Nephron progenitor cell (in vitro differentiated cells): ENCODE data around the gene ZNF831.
A peak's percentile ranks its signal among the peaks of the same experiment; 100 is the strongest.

Experiments used
- DNase-seq: peaks from one replicate; pipeline ENCODE4 v3.0.0; 2021
- H3K27ac Mint-ChIP-seq: 2 replicates; pipeline ENCODE4 v1.8.0; 2021; ENCODE audit warnings: mild to moderate bottlenecking, moderate library complexity, mixed read lengths
- H3K27me3 Mint-ChIP-seq: 2 replicates; pipeline ENCODE4 v1.8.0; 2021; ENCODE audit warnings: mild to moderate bottlenecking, low read depth, mixed read lengths; ENCODE audit not compliant: poor library complexity
- H3K36me3 Mint-ChIP-seq: 2 replicates; pipeline ENCODE4 v1.8.0; 2021; ENCODE audit warnings: low read depth, mixed read lengths
- H3K4me1 Mint-ChIP-seq: 2 replicates; pipeline ENCODE4 v1.8.0; 2021; ENCODE audit warnings: mixed read lengths
- H3K4me3 Mint-ChIP-seq: 2 replicates; pipeline ENCODE4 v1.8.0; 2021; ENCODE audit warnings: mild to moderate bottlenecking, moderate library complexity, mixed read lengths
- H3K9me3 Mint-ChIP-seq: 2 replicates; pipeline ENCODE4 v1.8.0; 2021; ENCODE audit warnings: mild to moderate bottlenecking, moderate library complexity, mixed read lengths
- TF ChIP-seq, protein P1 (sequence below): fragments of 200-600 bp; sonication (generic); IDR thresholded peaks from 2 replicates; pipeline ENCODE4 v1.5.0; 2021; ENCODE audit warnings: antibody characterized with exemption

ZNF831 gene

DNA sequence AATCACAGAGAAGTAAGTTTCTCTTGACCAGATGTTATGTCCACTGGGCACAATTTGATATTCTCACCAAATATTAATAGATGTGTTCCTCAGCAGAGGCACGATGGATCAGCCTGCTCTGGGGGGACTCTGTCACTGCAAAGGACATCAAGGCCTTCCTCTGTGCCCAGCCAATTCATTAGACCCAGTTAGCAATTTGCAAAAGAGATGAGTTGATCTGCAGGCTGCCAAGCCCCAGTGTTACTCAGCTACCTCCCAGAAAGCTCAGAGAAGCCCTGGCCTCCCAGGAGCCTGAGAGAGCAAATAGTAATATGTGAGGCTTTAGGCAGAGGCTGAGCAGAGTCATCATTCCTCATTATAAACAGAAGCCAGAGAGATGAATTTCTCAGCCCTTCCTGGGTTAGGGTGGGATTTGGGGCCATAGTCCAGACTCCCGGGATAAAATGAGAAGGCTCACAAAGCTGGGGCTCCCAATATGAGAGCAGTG is 54.2 kb downstream of the ZNF831 start:
- Mint-ChIP-seq H3K9me3 (no peaks in the 10 kb centered on the region), H3K4me3 (no peak overlapping the region), H3K4me1 (peaks cover 89% of the 10 kb centered on the region), H3K36me3 (no peaks in the 10 kb centered on the region), H3K27me3 (peaks cover 15% of the 10 kb centered on the region), H3K27ac (no peak overlapping the region)
- TF ChIP-seq, protein P1, sequence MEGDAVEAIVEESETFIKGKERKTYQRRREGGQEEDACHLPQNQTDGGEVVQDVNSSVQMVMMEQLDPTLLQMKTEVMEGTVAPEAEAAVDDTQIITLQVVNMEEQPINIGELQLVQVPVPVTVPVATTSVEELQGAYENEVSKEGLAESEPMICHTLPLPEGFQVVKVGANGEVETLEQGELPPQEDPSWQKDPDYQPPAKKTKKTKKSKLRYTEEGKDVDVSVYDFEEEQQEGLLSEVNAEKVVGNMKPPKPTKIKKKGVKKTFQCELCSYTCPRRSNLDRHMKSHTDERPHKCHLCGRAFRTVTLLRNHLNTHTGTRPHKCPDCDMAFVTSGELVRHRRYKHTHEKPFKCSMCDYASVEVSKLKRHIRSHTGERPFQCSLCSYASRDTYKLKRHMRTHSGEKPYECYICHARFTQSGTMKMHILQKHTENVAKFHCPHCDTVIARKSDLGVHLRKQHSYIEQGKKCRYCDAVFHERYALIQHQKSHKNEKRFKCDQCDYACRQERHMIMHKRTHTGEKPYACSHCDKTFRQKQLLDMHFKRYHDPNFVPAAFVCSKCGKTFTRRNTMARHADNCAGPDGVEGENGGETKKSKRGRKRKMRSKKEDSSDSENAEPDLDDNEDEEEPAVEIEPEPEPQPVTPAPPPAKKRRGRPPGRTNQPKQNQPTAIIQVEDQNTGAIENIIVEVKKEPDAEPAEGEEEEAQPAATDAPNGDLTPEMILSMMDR, result no peak
- no peak for DNase-seq

DNA sequence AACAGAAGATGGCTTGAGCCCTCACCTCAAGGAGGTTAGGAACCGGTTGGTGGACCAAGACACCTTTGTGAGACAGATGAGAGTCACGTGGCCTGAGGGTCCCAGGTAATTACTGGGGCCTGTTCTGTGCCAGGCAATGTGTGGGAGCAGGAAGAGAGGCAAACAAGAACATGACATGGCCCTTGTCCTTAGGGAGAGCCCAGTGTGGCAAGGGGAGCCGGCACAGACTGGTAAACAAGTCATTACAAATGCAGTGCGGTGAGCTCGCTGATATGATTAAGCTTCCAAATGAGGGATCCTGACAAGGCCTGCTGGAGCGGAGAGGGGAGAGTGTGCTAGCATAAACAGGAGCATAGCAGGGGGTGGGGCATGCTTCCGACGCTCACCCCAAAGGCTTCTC is 55.6 kb downstream of the ZNF831 start:
- no peaks in the 10 kb centered on the region for H3K9me3 Mint-ChIP-seq
- peaks cover 24% of the 10 kb centered on the region for H3K27me3 Mint-ChIP-seq
- DNase-seq, result no peak
- no peaks in the 10 kb centered on the region for H3K36me3 Mint-ChIP-seq
- TF ChIP-seq, protein P1, result no peak
- no peak overlapping the region for H3K27ac Mint-ChIP-seq
- peaks cover 92% of the 10 kb centered on the region for H3K4me1 Mint-ChIP-seq
- no peak overlapping the region for H3K4me3 Mint-ChIP-seq

DNA sequence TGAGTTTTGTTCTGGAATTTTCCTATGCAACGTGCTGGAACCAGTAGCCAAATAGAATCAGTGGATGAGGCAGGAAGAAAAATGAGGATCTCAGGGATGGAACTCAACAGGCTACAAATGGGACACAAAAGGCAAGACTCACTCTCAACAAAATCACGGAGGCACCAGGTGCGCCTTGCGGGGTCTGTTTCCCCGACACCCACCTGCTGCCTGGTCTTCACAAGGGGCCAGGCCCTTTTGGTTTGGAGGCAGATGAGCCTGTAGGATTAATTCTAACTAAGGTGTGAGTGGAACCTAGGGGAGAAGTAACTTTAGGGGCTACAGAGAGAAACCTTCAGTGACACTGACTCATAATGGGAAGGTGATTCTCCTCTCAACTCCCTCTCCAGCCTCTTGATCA is 56.5 kb downstream of the ZNF831 start:
- TF ChIP-seq, protein P1, result no peak
- Mint-ChIP-seq H3K4me3 (no peak overlapping the region), H3K9me3 (no peaks in the 10 kb centered on the region), H3K27ac (no peak overlapping the region), H3K36me3 (no peaks in the 10 kb centered on the region), H3K4me1 (peaks cover 92% of the 10 kb centered on the region), H3K27me3 (peaks cover 27% of the 10 kb centered on the region)
- DNase-seq, result no peak

DNA sequence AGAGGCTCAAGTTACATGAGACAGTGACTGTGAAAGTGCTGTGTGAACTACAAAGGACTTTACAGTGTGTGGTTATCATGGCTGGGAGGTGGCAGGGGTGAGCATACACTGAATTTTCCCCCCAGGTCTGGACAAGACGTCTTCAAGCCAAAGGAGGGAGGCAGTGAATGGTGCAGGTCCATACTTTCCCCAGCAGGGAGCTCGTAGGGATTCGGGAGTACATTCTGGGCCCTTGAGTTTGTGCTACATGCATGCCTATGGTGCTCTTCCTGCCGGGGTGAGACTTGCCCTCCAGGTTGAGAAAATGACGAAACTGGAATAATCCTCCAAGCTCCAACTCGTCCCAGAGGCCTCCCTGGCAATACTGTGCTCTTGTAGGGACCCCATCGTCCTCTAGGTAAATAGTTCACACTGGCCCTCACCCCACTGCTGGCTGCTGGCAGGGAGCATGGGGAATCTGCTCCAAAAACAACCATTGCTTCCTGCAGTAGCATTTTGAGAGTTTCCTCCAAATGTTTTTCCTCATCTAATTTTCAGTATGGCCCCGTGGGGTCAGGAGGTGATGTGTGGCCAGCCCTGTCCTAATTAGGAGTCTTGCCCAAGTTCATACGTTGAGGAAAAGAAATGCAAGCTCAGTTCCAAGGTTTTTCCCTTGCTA is 57.6 kb downstream of the ZNF831 start:
- no peak for DNase-seq
- TF ChIP-seq, protein P1, result no peak
- Mint-ChIP-seq H3K4me1 (peaks cover 87% of the 10 kb centered on the region), H3K27me3 (peaks cover 29% of the 10 kb centered on the region), H3K9me3 (no peaks in the 10 kb centered on the region), H3K36me3 (no peaks in the 10 kb centered on the region), H3K27ac (peak overlapping the region; percentile 72), H3K4me3 (peak overlapping the region; percentile 72)

DNA sequence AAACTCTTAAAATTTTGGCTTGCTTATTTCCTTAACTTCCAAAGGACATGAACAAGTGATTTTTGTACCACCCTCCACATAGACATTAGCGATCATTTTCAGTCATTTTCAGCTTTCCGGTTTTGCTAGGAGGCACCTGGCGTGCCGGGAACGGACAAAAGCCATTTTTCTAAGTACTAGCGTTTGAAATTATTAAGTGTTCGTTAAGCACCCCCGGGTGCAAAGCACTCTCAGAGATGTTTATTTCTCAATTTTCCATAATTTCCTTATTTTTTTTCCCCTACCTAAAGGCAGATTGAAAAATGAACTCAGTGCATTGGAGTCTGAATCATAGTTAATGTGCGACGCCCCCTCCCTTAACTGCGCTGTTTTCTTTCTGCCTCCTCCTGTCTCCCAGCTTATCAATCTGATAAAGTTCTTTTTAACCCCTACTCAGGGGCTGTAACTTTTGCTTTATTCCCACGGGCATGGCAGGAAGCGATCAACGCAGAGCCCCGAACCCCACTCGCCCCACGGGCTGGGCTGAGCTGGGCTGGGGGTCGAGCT is 58.2 kb downstream of the ZNF831 start:
- Mint-ChIP-seq H3K27ac (no peak overlapping the region), H3K4me3 (peak overlapping the region; percentile 72), H3K9me3 (no peaks in the 10 kb centered on the region), H3K27me3 (peaks cover 30% of the 10 kb centered on the region), H3K36me3 (no peaks in the 10 kb centered on the region), H3K4me1 (peaks cover 81% of the 10 kb centered on the region)
- DNase-seq, result no peak
- TF ChIP-seq, protein P1, result no peak
